DLD1 (cell line): ENCODE results near the gene NPIPA8.
"Not testable (repeated sequence)": the region's sequence is repeated elsewhere in the genome, so short reads cannot be mapped to it uniquely, and the experiment has no call there.

Source experiments
- in situ Hi-C: cut with HindIII; loops from 2 replicates; pipeline ENCODE4 v1.10.0; 2017; ENCODE audit warnings: low sequenced_read_pairs

The NPIPA8 gene

DNA sequence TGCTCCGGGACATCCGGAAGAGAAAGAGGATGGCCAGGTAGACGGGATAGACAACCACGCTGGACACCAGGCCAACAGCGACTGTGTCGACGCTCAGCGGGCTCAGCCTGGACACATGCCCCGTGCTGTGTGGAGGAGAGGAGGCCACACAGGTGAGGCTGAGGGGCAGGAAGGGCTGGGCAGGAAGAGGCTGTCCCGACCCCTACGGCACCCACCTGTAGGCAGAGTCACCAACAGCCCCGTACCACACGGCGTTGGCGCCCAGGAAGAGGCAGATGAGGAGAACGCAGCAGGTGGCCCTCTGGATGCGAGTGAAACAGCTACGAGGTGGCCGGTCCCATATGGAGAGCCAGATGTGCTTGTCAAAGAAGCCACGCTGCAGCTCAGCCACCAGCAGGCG lies at the start of gene NPIPA8:
Gene NPIPA8, minus strand, starts transcription at position 101 of the 400 bp plus-strand sequence. CDS start 4,074 bp downstream, outside the sequence.
- in situ Hi-C loops: not testable (repeated sequence)

GRCh38 chr16:18385285-18385684 lies 48.7 kb upstream of the NPIPA8 start:
- in situ Hi-C loops: not testable (repeated sequence)

- in situ Hi-C loops: not testable (repeated sequence)
Measured at GRCh38 chr16:18384869-18385268, 48.3 kb upstream of the NPIPA8 start.

- in situ Hi-C loops: not testable (repeated sequence)
Measured at GRCh38 chr16:18384098-18384636, 47.6 kb upstream of the NPIPA8 start.

GRCh38 chr16:18382696-18383095 lies 46.2 kb upstream of the NPIPA8 start:
- in situ Hi-C loops: not testable (repeated sequence)

DNA sequence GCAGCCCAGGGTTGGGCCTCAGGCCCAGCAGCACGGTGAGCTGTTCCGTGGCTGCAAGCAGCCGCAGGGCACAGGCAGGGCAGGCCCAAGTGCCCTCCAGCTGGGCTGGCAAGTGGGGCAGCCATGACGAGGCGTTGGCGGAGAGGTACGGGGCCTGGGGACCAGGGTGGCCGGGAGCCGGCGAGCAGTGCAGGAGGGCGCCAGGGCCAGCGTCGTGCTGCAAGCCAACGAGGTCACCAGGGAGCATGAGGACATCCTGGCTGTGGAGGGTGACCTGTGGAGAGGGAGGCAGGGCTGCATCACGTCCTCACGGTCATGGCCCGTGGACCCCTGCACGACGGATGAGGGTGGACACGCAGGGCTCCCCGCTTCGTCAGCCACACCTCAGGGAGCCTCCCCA lies 11.2 kb upstream of the NPIPA8 start:
- in situ Hi-C loops: not testable (repeated sequence)

- in situ Hi-C loops: not testable (repeated sequence)
Measured at GRCh38 chr16:18346993-18347392, 10.5 kb upstream of the NPIPA8 start.

GRCh38 chr16:18344634-18345033 lies 8.1 kb upstream of the NPIPA8 start:
- in situ Hi-C loops: not testable (repeated sequence)

- in situ Hi-C loops: not testable (repeated sequence)
Measured at GRCh38 chr16:18341986-18342385, 5.5 kb upstream of the NPIPA8 start.

- in situ Hi-C loops: not testable (repeated sequence)
Measured at GRCh38 chr16:18341417-18341960, 5.0 kb upstream of the NPIPA8 start.

DNA sequence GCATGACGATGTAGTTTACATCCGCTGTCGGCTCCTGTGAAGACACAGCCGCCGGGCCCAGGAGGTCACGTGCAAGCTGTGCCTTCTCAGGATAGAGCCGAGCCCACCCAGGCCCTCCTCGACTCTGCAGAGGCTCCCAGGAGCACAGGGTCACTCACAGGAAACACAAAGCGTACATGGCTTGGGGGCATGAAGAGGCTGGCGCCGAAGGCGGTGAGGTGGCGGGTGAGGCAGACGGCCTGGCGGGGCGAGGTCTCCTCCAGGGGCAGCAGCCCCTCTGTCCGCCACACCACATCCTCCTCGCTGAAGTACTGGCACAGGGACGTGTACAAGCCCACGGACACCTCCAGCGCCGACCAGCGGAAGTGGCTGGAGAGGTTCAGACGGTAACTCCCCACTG lies 2.7 kb upstream of the NPIPA8 start:
- in situ Hi-C loops: not testable (repeated sequence)

DNA sequence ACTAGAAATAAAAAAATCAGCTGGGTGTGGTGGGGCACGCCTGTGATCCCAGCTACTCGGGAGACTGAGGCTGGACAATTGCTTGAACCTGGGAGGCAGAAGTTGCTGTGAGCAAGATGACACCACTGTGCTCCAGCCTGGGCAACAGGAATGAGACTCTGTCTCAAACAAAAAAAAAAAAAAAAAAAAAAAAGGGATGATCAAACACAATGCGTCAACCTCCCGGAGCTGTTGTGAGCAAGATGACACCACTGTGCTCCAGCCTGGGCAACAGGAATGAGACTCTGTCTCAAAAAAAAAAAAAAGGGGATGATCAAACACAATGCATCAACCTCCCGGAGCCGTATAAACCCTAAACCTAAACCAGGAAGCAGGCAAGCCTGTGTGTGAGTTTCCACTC lies 24.7 kb downstream of the NPIPA8 start:
- in situ Hi-C loops: not testable (repeated sequence)

DNA sequence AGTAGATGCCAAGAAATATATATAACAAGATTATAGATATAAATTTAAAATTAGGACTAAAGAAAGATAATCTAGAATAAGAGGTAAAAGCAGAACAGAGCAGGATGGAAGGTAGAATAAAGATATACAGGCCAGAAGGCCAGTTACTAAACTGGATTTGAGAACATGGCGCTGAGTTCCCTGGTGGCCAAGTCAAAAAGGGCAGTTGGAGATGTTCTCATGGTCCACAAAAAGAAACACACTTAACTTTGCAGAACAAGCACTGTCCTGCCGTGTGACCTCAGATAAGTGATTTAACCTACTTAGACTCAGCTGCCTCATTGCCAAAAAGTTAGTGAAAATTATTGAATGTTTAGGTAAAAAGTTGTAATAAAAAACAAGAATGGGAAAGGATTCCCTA lies 27.4 kb downstream of the NPIPA8 start:
- in situ Hi-C loops: not testable (repeated sequence)

DNA sequence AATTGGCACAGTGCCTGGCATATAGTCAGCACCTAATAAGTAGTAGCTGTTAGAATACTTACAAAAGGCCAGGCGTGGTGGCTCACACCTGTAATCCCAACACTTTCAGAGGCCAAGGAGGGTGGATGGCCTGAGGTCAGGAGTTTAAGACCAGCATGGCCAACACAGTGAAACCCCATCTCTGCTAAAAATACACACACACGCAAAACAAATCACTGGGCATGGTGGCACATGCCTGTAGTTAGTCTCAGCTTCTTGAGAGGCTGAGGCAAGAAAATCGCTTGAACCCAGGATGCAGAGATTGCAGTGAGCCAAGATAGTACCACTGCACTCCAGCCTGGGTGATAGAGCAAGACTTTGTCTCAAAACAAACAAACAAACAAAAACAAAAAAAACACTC lies 29.3 kb downstream of the NPIPA8 start:
- in situ Hi-C loops: not testable (repeated sequence)

- in situ Hi-C loops: not testable (repeated sequence)
Measured at GRCh38 chr16:18306066-18306465, 30.5 kb downstream of the NPIPA8 start.

GRCh38 chr16:18303059-18303706 lies 33.4 kb downstream of the NPIPA8 start:
- in situ Hi-C loops: not testable (repeated sequence)

DNA sequence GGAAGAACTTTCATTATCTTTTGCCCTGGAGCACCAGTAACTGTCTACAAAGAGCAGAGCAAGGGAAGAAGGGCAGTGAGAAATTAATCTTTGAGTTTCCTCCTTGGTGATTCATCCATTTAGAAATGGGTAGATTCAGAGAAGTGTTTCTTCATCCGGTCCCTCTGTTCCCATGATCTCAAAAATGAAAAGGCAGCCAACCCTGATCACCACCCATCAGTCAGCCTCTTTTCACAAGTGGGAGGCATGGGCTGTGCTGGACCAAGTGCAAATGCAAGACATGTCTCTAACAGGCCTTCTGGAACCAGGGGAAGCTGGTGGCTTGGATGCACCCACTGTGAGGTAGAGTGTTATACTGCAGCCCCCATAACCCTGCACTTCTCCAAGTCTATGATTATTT lies 38.8 kb downstream of the NPIPA8 start:
- in situ Hi-C loops: not testable (repeated sequence)

GRCh38 chr16:18296931-18297330 lies 39.6 kb downstream of the NPIPA8 start:
- in situ Hi-C loops: not testable (repeated sequence)

- in situ Hi-C loops: not testable (repeated sequence)
Measured at GRCh38 chr16:18294371-18294770, 42.2 kb downstream of the NPIPA8 start.

- in situ Hi-C loops: not testable (repeated sequence)
Measured at GRCh38 chr16:18293337-18293956, 43.1 kb downstream of the NPIPA8 start.

GRCh38 chr16:18290959-18291358 lies 45.6 kb downstream of the NPIPA8 start:
- in situ Hi-C loops: not testable (repeated sequence)

DNA sequence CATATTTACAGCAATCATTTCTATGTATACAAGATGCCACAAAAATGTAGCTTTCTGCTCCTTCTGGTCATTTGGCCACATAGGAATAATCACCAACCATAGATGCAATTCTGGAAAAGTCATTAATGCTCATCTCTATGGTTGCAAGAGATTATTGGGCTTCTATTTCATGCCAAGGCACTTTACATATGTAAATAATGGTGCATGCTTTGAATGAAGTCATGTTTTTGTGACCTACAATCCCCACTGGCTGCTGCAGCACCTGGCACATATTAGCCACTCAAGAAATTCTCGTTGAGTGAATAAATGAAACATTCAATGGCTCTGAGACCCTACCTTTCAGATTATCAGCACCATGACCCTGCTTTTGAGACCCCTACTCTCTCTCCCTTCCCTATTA lies 50.2 kb downstream of the NPIPA8 start:
- in situ Hi-C loops: not testable (repeated sequence)
